Calu3 (cell line): ENCODE measurements around the gene UNC119B. TPM values are rescaled to one million over a fixed set of nuclear protein-coding genes. Genes with fewer than 3 reads are reported as not detected.

ENCODE experiments used
- BruUV-seq: library from RNA; stranded (reverse); fragments of 400-500 nt; replicated peaks from 2 replicates; lab custom pipeline; 2021; lab: Mats Ljungman, UMichigan
- CTCF ChIA-PET: fragments of 300-600 bp; sonication (Branson Sonifier 250); formaldehyde crosslinking; loops from one replicate; lab custom pipeline; 2022; ENCODE audit warnings: antibody characterized with exemption; lab: Charles Lee
- DNase-seq: peaks from one replicate; pipeline ENCODE4 v3.0.0; 2022
- H3K27ac Mint-ChIP-seq: one replicate; pipeline ENCODE4 v1.8.0; 2022; ENCODE audit warnings: mixed read lengths; ENCODE audit not compliant: unreplicated experiment
- H3K27me3 Mint-ChIP-seq: one replicate; pipeline ENCODE4 v1.8.0; 2022; ENCODE audit warnings: mixed read lengths; ENCODE audit not compliant: unreplicated experiment
- H3K36me3 Mint-ChIP-seq: one replicate; pipeline ENCODE4 v1.8.0; 2022; ENCODE audit warnings: mild to moderate bottlenecking, moderate library complexity, mixed read lengths; ENCODE audit not compliant: insufficient read depth, unreplicated experiment
- H3K4me1 Mint-ChIP-seq: one replicate; pipeline ENCODE4 v1.8.0; 2022; ENCODE audit warnings: mild to moderate bottlenecking, low read depth, mixed read lengths; ENCODE audit not compliant: unreplicated experiment
- H3K4me3 Mint-ChIP-seq: one replicate; pipeline ENCODE4 v1.8.0; 2022; ENCODE audit warnings: mild to moderate bottlenecking, low read depth, moderate library complexity, mixed read lengths; ENCODE audit not compliant: unreplicated experiment
- H3K9me3 Mint-ChIP-seq: one replicate; pipeline ENCODE4 v1.8.0; 2022; ENCODE audit warnings: low read depth, mixed read lengths; ENCODE audit not compliant: unreplicated experiment
- CTCF ChIP-seq: fragments of 200-600 bp; IDR thresholded peaks from one replicate; pipeline ENCODE4 v1.8.0; 2022; ENCODE audit warnings: antibody characterized with exemption; ENCODE audit not compliant: unreplicated experiment
- intact Hi-C: fragments of 100-400 bp; cut with micrococcal nuclease; formaldehyde crosslinking; loops from one replicate; pipeline ENCODE4 v1.10.0; 2022; ENCODE audit not compliant: unreplicated experiment
- total RNA-seq: library from RNA; stranded (reverse); gene quantifications from 2 replicates; pipeline ENCODE4 v1.2.3, GENCODE V29; 2022

Gene UNC119B
- total RNA-seq, 1 experiment from 2014 or later: 33.5 TPM

- H3K4me3 Mint-ChIP-seq: no peak overlapping the region
- no peak for TF ChIP-seq CTCF
- intact Hi-C loops: no loop called here
- H3K36me3 Mint-ChIP-seq: peaks cover 43% of the 10 kb centered on the region
- H3K27me3 Mint-ChIP-seq: no peaks in the 10 kb centered on the region
- no TSS peak for BruUV-seq
- no peak for DNase-seq
- CTCF ChIA-PET: interaction anchor here (0.7 kb wide), 1 partner anchor 85 kb away, joined by 3 read pairs; no protein-coding TSS in a partner anchor
- H3K27ac Mint-ChIP-seq: no peak overlapping the region
- no peaks in the 10 kb centered on the region for H3K4me1 Mint-ChIP-seq
- no peaks in the 10 kb centered on the region for H3K9me3 Mint-ChIP-seq
These were observed 54.6 kb downstream of the UNC119B start for GRCh38 chr12:120764816-120765215.

- H3K27me3 Mint-ChIP-seq: no peaks in the 10 kb centered on the region
- H3K9me3 Mint-ChIP-seq: no peaks in the 10 kb centered on the region
- no peak for TF ChIP-seq CTCF
- H3K4me3 Mint-ChIP-seq: no peak overlapping the region
- no peak for DNase-seq
- H3K4me1 Mint-ChIP-seq: no peaks in the 10 kb centered on the region
- intact Hi-C loops: no loop called here
- no peak overlapping the region for H3K27ac Mint-ChIP-seq
- BruUV-seq: no TSS peak
- peaks cover 36% of the 10 kb centered on the region for H3K36me3 Mint-ChIP-seq
- CTCF ChIA-PET: interaction anchor here (0.6 kb wide), 1 partner anchor 410 kb away, joined by 4 read pairs; no protein-coding TSS in a partner anchor
These were observed 56.3 kb downstream of the UNC119B start for GRCh38 chr12:120766566-120766965.

GRCh38 chr12:120767071-120768024, 57.1 kb downstream of the UNC119B start:
- Mint-ChIP-seq H3K27ac (no peak overlapping the region), H3K4me3 (no peak overlapping the region), H3K9me3 (no peaks in the 10 kb centered on the region), H3K4me1 (no peaks in the 10 kb centered on the region), H3K27me3 (no peaks in the 10 kb centered on the region), H3K36me3 (peaks cover 30% of the 10 kb centered on the region)
- BruUV-seq: no TSS peak
- intact Hi-C loops: no loop called here
- no peak for TF ChIP-seq CTCF
- no peak for DNase-seq
- CTCF ChIA-PET: no interaction called here

GRCh38 chr12:120771097-120771496, 60.8 kb downstream of the UNC119B start:
- Mint-ChIP-seq H3K27ac (no peak overlapping the region), H3K36me3 (peaks cover 5% of the 10 kb centered on the region), H3K27me3 (no peaks in the 10 kb centered on the region), H3K4me1 (no peaks in the 10 kb centered on the region), H3K4me3 (no peak overlapping the region), H3K9me3 (no peaks in the 10 kb centered on the region)
- TF ChIP-seq CTCF: no peak
- CTCF ChIA-PET: no interaction called here
- no peak for DNase-seq
- no TSS peak for BruUV-seq
- intact Hi-C loops: no loop called here

Other genes starting within 250 kb of the UNC119B start
- 284 and 292 TPM in 2 replicates for gene SRSF9, start 240.7 kb upstream of the UNC119B start, total RNA-seq
- 419 and 423 TPM in 2 replicates for gene DYNLL1, start 214.3 kb upstream of the UNC119B start, total RNA-seq
- gene COQ5, start 181.3 kb upstream of the UNC119B start, total RNA-seq: 33.8 and 36.8 TPM in 2 replicates
- gene RNF10, start 176.1 kb upstream of the UNC119B start, total RNA-seq: 172 and 206 TPM in 2 replicates
- gene POP5, start 129.1 kb upstream of the UNC119B start, total RNA-seq: 81.0 and 84.4 TPM in 2 replicates
- 0.14 and 0.98 TPM in 2 replicates for gene CABP1, start 69.8 kb upstream of the UNC119B start, total RNA-seq
- gene MLEC, start 23.3 kb upstream of the UNC119B start, total RNA-seq: 268 and 290 TPM in 2 replicates
- 16.1 and 21.2 TPM in 2 replicates for gene ACADS, start 15.4 kb downstream of the UNC119B start, total RNA-seq
- 61.0 and 61.1 TPM in 2 replicates for gene SPPL3, start 193.9 kb downstream of the UNC119B start, total RNA-seq